Loucy (cell line): ENCODE measurements around the gene FBXO42.

Experiments
- H2AFZ ChIP-seq: fragments of 200-600 bp; sonication (generic); 2 replicates; pipeline ENCODE4 v1.6.0; 2016; ENCODE audit warnings: antibody characterized with exemption, mild to moderate bottlenecking, low read length, moderate library complexity
- H3F3A ChIP-seq: fragments of 200-600 bp; 2 replicates; pipeline ENCODE4 v1.6.0; 2016; ENCODE audit warnings: antibody characterized with exemption, low read depth, mild to moderate bottlenecking
- H3K27me3 ChIP-seq: fragments of 200-600 bp; sonication (generic); 2 replicates; pipeline ENCODE4 v1.6.1; 2014; ENCODE audit warnings: low read length, mild to moderate bottlenecking; ENCODE audit not compliant: insufficient read depth, poor library complexity, severe bottlenecking
- H3K36me3 ChIP-seq: fragments of 200-600 bp; sonication (generic); 2 replicates; pipeline ENCODE4 v1.6.1; 2016; ENCODE audit warnings: low read length; ENCODE audit not compliant: insufficient read depth
- H3K4me1 ChIP-seq: fragments of 200-600 bp; sonication (generic); 2 replicates; pipeline ENCODE4 v1.5.1; 2014; ENCODE audit warnings: low read length, mild to moderate bottlenecking; ENCODE audit not compliant: insufficient read depth, poor library complexity, severe bottlenecking
- H3K4me2 ChIP-seq: fragments of 200-600 bp; sonication (generic); 2 replicates; pipeline ENCODE4 v1.6.0; 2014; ENCODE audit warnings: antibody characterized with exemption, low read length, low read depth, mild to moderate bottlenecking; ENCODE audit not compliant: poor library complexity, severe bottlenecking
- H3K4me3 ChIP-seq: fragments of 200-600 bp; sonication (generic); 2 replicates; pipeline ENCODE4 v1.5.1; 2014; ENCODE audit warnings: low read length, mild to moderate bottlenecking, mixed read lengths; ENCODE audit not compliant: poor library complexity, severe bottlenecking
- H3K79me2 ChIP-seq: fragments of 200-600 bp; sonication (generic); 2 replicates; pipeline ENCODE4 v1.6.1; 2014; ENCODE audit warnings: low read length; ENCODE audit not compliant: insufficient read depth
- H3K9ac ChIP-seq: fragments of 200-600 bp; sonication (generic); 2 replicates; pipeline ENCODE4 v1.6.0; 2014; ENCODE audit warnings: mild to moderate bottlenecking, low read depth, low read length, moderate library complexity; ENCODE audit not compliant: poor library complexity, severe bottlenecking
- H3K9me2 ChIP-seq: fragments of 200-600 bp; sonication (generic); replicated peaks from 2 replicates; pipeline ENCODE4 v1.6.1; 2016; ENCODE audit warnings: low read depth, low read length, mixed read lengths
- H3K9me3 ChIP-seq: fragments of 200-600 bp; sonication (generic); 2 replicates; pipeline ENCODE4 v1.6.1; 2014; ENCODE audit warnings: mild to moderate bottlenecking, antibody characterized with exemption, low read length, low read depth; ENCODE audit not compliant: insufficient read depth
- H4K20me1 ChIP-seq: fragments of 200-600 bp; sonication (generic); 2 replicates; pipeline ENCODE4 v1.6.0; 2014; ENCODE audit warnings: antibody characterized with exemption, low read length, mild to moderate bottlenecking; ENCODE audit not compliant: insufficient read depth, poor library complexity, severe bottlenecking
- EZH2phosphoT487 ChIP-seq: fragments of 200-600 bp; IDR thresholded peaks from 2 replicates; pipeline ENCODE4 v1.6.1; 2018; ENCODE audit warnings: antibody characterized with exemption, mild to moderate bottlenecking, moderate library complexity, borderline replicate concordance
- TF ChIP-seq, protein P1 (sequence below): fragments of 200-600 bp; sonication (generic); conservative IDR thresholded peaks from 2 replicates; pipeline ENCODE4 v1.5.1; 2014; ENCODE audit warnings: mild to moderate bottlenecking, antibody characterized with exemption, low read length

The FBXO42 gene

DNA sequence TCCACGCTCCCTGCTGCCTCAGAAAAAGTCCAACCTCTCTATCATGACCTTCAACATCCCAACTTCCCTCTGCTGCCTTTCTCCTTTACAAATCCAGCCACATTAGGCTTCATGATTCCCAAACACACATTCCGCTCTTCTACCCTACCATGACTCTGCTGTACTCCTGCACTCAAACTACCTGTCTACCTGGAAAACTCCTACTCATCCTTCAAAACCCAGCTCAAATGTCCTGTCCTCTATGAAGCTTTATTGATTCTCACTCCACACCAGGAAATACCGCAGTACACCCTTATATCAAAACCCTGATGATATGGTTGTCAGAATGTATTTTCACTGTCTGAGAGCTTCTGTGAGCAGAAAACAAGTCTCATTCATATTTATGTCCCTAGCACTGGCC lies 148.7 kb downstream of the FBXO42 start:
- Histone ChIP-seq H3K4me2 (no peak overlapping the region), H3K4me1 (peaks cover 14% of the 10 kb centered on the region), H3K79me2 (peaks cover 7% of the 10 kb centered on the region; the same call in 1 of the 2 replicates), H2AFZ (no peak overlapping the region), H3F3A (no peaks in the 10 kb centered on the region), H3K36me3 (no peaks in the 10 kb centered on the region), H4K20me1 (no peaks in the 10 kb centered on the region), H3K27me3 (no peaks in the 10 kb centered on the region), H3K9me2 (no peaks in the 10 kb centered on the region), H3K9ac (no peak overlapping the region), H3K9me3 (no peaks in the 10 kb centered on the region), H3K4me3 (no peak overlapping the region)
- TF ChIP-seq, protein P1, sequence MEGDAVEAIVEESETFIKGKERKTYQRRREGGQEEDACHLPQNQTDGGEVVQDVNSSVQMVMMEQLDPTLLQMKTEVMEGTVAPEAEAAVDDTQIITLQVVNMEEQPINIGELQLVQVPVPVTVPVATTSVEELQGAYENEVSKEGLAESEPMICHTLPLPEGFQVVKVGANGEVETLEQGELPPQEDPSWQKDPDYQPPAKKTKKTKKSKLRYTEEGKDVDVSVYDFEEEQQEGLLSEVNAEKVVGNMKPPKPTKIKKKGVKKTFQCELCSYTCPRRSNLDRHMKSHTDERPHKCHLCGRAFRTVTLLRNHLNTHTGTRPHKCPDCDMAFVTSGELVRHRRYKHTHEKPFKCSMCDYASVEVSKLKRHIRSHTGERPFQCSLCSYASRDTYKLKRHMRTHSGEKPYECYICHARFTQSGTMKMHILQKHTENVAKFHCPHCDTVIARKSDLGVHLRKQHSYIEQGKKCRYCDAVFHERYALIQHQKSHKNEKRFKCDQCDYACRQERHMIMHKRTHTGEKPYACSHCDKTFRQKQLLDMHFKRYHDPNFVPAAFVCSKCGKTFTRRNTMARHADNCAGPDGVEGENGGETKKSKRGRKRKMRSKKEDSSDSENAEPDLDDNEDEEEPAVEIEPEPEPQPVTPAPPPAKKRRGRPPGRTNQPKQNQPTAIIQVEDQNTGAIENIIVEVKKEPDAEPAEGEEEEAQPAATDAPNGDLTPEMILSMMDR = no peak
- TF ChIP-seq EZH2phosphoT487 = no peak

DNA sequence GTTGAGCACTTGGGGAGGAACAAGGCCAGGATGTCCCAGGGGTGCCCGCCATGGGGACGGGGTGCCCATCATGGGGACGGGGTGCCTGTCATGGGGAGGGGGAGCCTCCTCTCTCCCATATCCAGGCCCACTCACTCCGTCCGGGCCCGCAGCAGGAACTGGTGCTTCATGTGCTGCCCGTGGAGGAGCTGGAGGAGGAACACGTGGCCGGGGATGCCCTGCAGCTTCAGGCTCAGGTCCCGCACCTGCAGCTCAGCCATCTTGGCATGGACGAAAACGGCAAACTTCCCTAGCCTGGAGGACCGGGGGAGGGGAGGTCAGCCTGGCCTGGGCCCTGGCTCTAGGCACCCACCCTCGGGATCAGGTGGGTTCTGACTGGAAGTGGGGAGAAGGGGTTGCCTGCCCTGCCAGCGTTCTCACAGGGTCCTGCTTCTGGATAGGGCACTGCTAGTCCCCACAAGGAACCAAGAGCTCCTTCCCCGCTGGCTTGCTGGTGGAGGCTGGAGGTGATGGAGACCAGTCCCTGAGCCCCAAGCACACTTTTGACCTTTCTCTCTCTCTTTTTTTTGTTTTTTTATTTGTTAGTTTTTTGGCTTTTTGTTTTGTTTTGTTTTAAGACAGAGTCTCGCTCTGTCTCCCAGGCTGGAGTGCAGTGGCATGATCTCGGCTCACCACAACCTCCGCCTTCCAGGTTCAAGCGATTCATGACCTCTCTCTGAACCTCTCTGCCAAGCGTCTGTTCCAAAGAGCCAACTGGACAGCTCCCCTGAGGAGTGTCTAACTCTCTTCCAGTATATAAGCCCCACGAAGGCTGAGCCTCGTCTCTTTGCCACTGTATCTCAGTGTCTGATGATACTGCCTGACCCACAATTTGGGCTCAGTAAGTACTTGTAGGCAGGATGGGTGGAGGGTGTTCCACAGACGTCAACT lies 149.7 kb downstream of the FBXO42 start:
- Histone ChIP-seq H3K9me2 (no peaks in the 10 kb centered on the region), H3K27me3 (no peaks in the 10 kb centered on the region), H3K9me3 (no peaks in the 10 kb centered on the region), H2AFZ (no peak overlapping the region), H3K4me2 (no peak overlapping the region), H3K4me3 (no peak overlapping the region), H3K79me2 (peaks cover 7% of the 10 kb centered on the region; the same call in 1 of the 2 replicates), H4K20me1 (no peaks in the 10 kb centered on the region), H3K4me1 (peaks cover 14% of the 10 kb centered on the region), H3K9ac (no peak overlapping the region), H3K36me3 (no peaks in the 10 kb centered on the region), H3F3A (no peaks in the 10 kb centered on the region)
- TF ChIP-seq, protein P1 = no peak
- TF ChIP-seq EZH2phosphoT487 = no peak

- no peak for TF ChIP-seq EZH2phosphoT487
- TF ChIP-seq, protein P1 = no peak
- H3K4me1 ChIP-seq = no peaks in the 10 kb centered on the region
Observed at GRCh38 chr1:16199700-16200099, 152.6 kb downstream of the FBXO42 start.

More at GRCh38 chr1:16199700-16200099, 152.6 kb downstream of the FBXO42 start:
- no peaks in the 10 kb centered on the region for H4K20me1 ChIP-seq
- no peaks in the 10 kb centered on the region for H3K36me3 ChIP-seq
- H3K9me3 ChIP-seq = no peaks in the 10 kb centered on the region
- no peaks in the 10 kb centered on the region for H3F3A ChIP-seq
- no peak overlapping the region for H3K4me2 ChIP-seq
- no peak overlapping the region for H3K9ac ChIP-seq
- H3K4me3 ChIP-seq = no peak overlapping the region
- no peaks in the 10 kb centered on the region for H3K79me2 ChIP-seq
- H3K27me3 ChIP-seq = no peaks in the 10 kb centered on the region
- no peak overlapping the region for H2AFZ ChIP-seq
- H3K9me2 ChIP-seq = no peaks in the 10 kb centered on the region
